Panc1 (cell line): Measurements from ENCODE around the gene TMEM164.

ENCODE experiments used
- POLR2AphosphoS5 ChIP-seq: IDR thresholded peaks from 2 replicates; pipeline ENCODE4 v1.6.1; 2012; ENCODE audit warnings: mild to moderate bottlenecking, low read depth, low read length, moderate library complexity
- TCF7L2 ChIP-seq: IDR thresholded peaks from 2 replicates; pipeline ENCODE4 v1.6.1; 2011; ENCODE audit warnings: mild to moderate bottlenecking, low read depth, low read length, inconsistent platforms
- TF ChIP-seq, protein P1 (sequence below): fragments of 450-650 bp; IDR thresholded peaks from 2 replicates; pipeline ENCODE4 v1.5.1; 2017; ENCODE audit warnings: mild to moderate bottlenecking

DNA sequence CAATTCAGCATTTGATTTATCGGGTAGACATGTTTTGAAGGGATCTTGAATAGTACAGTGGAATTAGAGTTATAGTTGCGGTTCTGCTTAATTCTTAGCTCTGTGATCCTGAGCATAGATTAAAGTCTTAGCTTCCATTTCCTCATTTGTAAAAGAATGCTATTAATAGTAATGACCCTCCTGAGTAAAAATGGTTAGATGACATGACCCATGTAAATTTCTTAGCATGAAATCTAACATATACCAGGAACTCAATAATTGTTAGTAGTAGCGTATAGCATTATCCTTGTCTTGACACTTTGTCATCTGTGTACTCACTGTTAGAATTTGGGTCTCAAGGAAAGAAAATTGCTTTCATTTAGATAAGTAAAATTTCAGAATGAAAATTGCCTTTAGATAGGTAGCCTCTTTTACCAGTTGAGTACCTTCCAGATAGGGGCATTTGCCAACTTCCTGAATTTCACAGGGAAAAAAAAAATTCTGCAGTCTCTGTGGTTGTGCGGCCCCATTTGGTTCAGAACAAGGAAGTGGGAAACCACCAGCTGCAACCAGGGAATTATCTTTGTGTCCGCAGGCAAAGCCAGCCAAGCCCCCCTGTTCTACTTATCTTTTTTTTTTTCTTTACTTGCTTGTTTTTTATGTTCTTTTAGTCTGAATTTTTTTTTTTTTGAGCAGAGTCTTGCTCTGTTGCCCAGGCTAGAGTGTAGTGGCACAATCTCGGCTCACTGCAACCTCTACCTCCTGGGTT, 86.9 kb downstream of the TMEM164 start:
- TF ChIP-seq, protein P1, sequence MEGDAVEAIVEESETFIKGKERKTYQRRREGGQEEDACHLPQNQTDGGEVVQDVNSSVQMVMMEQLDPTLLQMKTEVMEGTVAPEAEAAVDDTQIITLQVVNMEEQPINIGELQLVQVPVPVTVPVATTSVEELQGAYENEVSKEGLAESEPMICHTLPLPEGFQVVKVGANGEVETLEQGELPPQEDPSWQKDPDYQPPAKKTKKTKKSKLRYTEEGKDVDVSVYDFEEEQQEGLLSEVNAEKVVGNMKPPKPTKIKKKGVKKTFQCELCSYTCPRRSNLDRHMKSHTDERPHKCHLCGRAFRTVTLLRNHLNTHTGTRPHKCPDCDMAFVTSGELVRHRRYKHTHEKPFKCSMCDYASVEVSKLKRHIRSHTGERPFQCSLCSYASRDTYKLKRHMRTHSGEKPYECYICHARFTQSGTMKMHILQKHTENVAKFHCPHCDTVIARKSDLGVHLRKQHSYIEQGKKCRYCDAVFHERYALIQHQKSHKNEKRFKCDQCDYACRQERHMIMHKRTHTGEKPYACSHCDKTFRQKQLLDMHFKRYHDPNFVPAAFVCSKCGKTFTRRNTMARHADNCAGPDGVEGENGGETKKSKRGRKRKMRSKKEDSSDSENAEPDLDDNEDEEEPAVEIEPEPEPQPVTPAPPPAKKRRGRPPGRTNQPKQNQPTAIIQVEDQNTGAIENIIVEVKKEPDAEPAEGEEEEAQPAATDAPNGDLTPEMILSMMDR: no peak
- TF ChIP-seq TCF7L2 (no peak), POLR2AphosphoS5 (no peak)
